Activated T-cell treated with anti-CD3 and anti-CD28 coated beads, Interleukin-2, amount 50 U/mL, for 24 hours (primary cell): Measurements from ENCODE around the gene RHO.

Experiments
- DNase-seq: peaks from one replicate; pipeline ENCODE4 v3.0.0-alpha.2; 2020
- H3K27ac Mint-ChIP-seq: 2 replicates; pipeline ENCODE4 v1.8.0; 2020; ENCODE audit warnings: mild to moderate bottlenecking, mixed read lengths
- H3K27me3 Mint-ChIP-seq: 2 replicates; pipeline ENCODE4 v1.8.0; 2020; ENCODE audit warnings: mixed read lengths
- H3K36me3 Mint-ChIP-seq: 2 replicates; pipeline ENCODE4 v1.8.0; 2020; ENCODE audit warnings: low read depth, mixed read lengths
- H3K4me1 Mint-ChIP-seq: 2 replicates; pipeline ENCODE4 v1.8.0; 2020; ENCODE audit warnings: low read depth, mixed read lengths
- H3K4me3 Mint-ChIP-seq: 2 replicates; pipeline ENCODE4 v1.8.0; 2020; ENCODE audit warnings: mild to moderate bottlenecking, moderate library complexity, mixed read lengths
- H3K9me3 Mint-ChIP-seq: 2 replicates; pipeline ENCODE4 v1.8.0; 2020; ENCODE audit warnings: mixed read lengths

Gene RHO

DNA sequence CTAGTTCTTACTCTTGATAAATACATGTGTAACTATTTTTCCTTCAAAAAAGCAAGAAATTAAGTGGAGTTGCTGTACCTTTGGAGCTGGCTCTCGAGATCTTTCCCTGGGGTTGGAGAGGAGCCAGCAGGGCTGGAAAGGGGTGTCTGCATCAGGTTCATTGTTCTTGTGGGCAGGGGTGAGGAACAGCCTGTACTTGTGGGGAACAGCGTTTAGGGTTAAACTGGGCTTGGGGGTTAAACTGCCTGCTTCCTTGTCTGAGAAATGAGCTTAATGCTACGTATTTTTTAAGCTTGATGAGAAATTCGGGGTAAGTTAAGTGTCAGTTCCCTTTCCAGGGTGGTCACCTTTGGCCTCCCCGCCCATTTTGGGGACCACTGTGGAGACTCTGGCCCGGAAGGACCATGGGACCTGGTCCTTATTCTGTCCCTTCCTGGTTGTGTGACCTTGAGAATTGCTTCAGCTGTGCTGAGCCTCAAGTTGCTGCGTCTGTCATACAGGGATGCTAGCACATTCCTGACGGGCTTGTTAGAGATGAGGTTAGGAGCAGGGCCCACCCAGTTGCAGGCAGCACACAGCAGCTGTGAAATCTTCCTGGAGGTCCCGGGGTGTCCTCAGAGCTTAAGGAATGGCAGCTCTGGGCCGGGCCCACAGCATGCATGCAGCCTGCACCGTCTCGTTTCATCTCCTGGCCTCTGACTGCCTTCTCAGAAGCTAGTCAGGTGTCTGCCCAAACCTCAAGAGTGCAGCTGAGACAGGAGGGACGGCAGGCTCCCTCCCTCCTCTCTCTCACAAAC lies 26.1 kb downstream of the RHO start:
- DNase-seq: no peak
- peaks cover 18% of the 10 kb centered on the region for H3K4me1 Mint-ChIP-seq
- H3K9me3 Mint-ChIP-seq: no peaks in the 10 kb centered on the region
- no peaks in the 10 kb centered on the region for H3K36me3 Mint-ChIP-seq
- peaks cover 8% of the 10 kb centered on the region for H3K27me3 Mint-ChIP-seq
- H3K4me3 Mint-ChIP-seq: no peak overlapping the region
- no peak overlapping the region for H3K27ac Mint-ChIP-seq

DNA sequence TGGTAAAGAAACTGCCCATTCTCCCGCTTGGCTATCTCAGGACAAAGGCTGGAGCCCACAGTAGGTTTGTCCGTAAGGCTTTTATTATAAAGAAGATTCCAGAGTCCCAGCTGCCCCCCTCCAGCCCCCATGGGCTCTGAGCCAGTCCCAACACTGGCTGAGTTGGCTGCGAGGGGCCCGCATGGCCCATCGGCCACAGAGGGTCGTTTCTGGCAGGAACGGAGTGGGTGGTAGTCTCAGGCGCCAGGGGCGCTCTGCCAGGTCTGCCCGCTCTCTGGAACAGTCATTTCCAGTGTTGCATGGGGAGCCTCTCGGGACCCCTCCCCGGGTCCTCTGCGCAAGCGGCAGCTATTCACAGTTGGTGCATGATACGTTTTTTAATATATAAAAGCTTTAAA lies 26.7 kb downstream of the RHO start:
- Mint-ChIP-seq H3K27ac (no peak overlapping the region), H3K27me3 (peaks cover 8% of the 10 kb centered on the region), H3K4me3 (no peak overlapping the region), H3K9me3 (no peaks in the 10 kb centered on the region), H3K36me3 (no peaks in the 10 kb centered on the region), H3K4me1 (peaks cover 18% of the 10 kb centered on the region)
- DNase-seq: no peak

DNA sequence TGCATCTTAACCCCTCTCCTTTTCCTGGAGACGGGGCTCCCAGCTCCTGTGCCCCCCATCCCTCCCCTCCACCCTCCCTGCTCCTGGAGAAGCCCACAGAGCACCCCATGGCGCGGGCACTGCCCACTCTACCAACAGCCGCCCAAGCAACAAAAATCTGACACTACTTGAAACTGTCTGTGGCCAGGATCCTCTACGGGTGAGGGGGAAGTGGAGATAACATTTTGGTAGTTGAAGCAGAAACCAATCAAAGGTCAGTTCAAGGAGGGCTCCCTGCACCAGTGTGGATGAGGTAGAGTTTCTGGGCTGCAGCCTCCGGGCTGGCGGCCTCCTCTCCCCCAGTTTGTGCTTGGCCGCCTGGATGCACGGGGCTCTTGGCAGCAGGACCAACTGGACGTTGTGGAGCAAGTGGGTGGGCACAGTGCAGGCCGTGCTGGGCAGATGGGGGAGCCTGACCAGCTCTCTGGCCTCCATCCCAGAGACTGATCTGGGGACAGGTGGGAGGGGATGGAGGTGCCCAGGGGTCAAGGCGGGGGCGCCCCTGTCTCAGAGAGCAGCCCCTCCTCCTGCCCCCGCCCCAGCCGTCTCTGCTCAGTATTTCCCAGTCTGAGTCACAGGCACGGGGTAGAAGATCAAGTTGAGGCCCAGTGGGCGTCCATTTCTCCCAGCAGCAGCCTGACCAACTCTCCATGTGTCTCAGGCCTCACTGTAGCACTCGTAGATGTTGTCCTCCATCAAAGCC lies 27.3 kb downstream of the RHO start:
- Mint-ChIP-seq H3K36me3 (no peaks in the 10 kb centered on the region), H3K4me3 (no peak overlapping the region), H3K27me3 (peaks cover 8% of the 10 kb centered on the region), H3K27ac (no peak overlapping the region), H3K9me3 (no peaks in the 10 kb centered on the region), H3K4me1 (peaks cover 18% of the 10 kb centered on the region)
- no peak for DNase-seq

DNA sequence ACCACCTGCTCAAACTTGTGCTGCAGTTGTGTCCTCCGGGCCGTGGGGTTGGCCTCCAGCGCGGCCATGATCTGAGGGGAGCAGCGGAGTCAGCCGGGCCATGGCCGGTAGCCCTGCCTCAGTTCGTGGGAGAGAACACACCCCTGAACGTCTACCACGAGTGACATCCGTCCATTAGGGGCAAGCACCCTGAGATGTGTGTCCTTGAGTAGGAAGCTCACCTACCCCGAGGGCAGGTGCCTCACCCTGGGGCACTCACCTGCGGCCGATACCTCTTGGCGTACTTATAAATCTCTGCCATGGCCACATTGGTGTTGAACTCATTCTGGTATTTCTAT lies 27.9 kb downstream of the RHO start:
- no peak for DNase-seq
- Mint-ChIP-seq H3K9me3 (no peaks in the 10 kb centered on the region), H3K36me3 (no peaks in the 10 kb centered on the region), H3K27me3 (peaks cover 8% of the 10 kb centered on the region), H3K27ac (no peak overlapping the region), H3K4me3 (no peak overlapping the region), H3K4me1 (peaks cover 18% of the 10 kb centered on the region)

DNA sequence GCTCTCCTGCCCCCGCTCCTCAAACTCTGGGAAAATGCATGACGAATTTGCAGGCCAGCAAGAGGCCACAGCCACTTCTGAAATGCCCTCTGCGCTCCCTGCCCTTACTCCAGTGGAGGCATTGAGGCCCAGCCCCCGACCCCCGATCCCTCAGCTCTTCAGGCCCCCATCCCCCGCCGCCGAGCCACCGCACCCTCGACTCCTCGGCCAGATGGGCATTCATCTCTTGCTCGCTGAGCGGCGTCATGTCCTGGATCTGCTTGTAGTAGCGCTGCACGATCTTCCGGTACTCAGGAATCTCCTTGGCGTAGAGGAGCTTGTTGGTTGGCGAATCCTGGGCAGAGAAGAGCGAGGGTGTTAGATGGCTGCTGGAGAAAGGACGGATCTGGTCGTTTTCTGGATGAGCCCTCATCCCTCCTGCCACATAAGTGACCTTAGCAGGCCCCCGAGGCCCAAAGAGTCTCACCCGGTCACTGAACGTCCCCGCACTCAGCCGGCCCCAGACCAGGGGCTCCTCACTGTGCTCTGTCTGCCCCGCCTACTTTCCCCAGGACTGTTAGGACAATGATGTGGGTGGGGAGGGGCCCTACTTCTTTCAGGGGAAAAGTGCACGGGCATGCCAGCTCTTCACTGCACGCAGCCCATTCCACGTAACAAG lies 28.6 kb downstream of the RHO start:
- H3K4me1 Mint-ChIP-seq: peaks cover 18% of the 10 kb centered on the region
- no peaks in the 10 kb centered on the region for H3K36me3 Mint-ChIP-seq

DNA sequence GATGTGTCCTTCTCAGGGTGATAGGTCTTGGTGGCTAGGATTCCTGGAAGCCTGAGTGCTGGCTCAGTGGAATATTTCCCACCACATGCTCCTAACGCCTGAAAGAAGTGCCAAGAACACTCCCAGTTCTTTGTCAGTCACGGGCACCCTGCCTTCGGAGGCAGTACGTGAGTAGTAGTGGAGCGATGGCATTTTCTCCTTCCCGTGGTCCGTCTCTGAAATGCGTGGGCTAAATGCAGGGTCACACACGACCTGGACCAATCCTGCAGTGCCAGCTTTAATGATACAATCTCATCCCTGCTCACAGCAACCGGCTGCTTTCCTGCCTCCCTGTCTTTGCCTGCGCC lies 29.1 kb downstream of the RHO start:
- DNase-seq: no peak
- H3K36me3 Mint-ChIP-seq: no peaks in the 10 kb centered on the region
- no peak overlapping the region for H3K27ac Mint-ChIP-seq
- peaks cover 18% of the 10 kb centered on the region for H3K4me1 Mint-ChIP-seq
- peaks cover 8% of the 10 kb centered on the region for H3K27me3 Mint-ChIP-seq
- H3K4me3 Mint-ChIP-seq: no peak overlapping the region
- no peaks in the 10 kb centered on the region for H3K9me3 Mint-ChIP-seq

More for the DNA sequence above, 28.6 kb downstream of the RHO start:
- no peak overlapping the region for H3K4me3 Mint-ChIP-seq
- peaks cover 8% of the 10 kb centered on the region for H3K27me3 Mint-ChIP-seq
- H3K9me3 Mint-ChIP-seq: no peaks in the 10 kb centered on the region
- DNase-seq: no peak
- no peak overlapping the region for H3K27ac Mint-ChIP-seq

DNA sequence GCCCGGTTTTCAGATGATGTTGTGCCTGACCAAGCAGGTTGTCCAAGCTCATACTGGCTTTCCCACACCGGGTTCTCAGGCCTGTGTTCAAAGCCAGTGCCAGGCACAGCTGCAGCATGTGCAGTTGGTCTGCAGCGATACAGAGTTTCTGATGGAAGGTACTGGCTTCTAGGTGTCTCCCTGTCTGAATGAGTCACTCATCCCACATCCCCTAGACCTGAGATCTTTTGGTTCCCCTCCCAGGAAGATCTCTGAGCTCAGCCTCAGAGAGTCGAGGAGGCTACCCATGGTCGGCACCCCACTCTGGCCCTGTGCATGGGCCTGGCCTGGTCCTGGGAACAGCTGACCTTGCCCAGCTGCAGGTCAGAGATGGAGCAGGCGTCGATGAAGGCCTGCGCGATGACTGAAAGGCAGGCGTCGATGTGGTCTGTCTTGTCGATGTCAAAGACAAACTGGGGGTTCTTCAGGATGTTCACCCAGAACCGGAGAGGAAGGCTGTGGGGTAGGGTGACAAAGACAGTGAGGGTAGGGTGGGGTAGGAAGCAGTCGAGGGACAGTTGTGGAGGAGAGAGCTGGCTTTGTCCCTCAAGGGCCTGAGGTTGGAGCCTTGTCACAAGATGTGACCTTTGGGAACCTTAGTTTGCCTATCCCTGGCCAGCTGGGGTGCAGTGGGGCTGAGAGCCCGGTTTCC lies 29.8 kb downstream of the RHO start:
- H3K4me3 Mint-ChIP-seq: no peak overlapping the region
- H3K36me3 Mint-ChIP-seq: no peaks in the 10 kb centered on the region
- peaks cover 8% of the 10 kb centered on the region for H3K27me3 Mint-ChIP-seq
- no peak overlapping the region for H3K27ac Mint-ChIP-seq
- H3K9me3 Mint-ChIP-seq: no peaks in the 10 kb centered on the region
- peaks cover 18% of the 10 kb centered on the region for H3K4me1 Mint-ChIP-seq
- DNase-seq: no peak

DNA sequence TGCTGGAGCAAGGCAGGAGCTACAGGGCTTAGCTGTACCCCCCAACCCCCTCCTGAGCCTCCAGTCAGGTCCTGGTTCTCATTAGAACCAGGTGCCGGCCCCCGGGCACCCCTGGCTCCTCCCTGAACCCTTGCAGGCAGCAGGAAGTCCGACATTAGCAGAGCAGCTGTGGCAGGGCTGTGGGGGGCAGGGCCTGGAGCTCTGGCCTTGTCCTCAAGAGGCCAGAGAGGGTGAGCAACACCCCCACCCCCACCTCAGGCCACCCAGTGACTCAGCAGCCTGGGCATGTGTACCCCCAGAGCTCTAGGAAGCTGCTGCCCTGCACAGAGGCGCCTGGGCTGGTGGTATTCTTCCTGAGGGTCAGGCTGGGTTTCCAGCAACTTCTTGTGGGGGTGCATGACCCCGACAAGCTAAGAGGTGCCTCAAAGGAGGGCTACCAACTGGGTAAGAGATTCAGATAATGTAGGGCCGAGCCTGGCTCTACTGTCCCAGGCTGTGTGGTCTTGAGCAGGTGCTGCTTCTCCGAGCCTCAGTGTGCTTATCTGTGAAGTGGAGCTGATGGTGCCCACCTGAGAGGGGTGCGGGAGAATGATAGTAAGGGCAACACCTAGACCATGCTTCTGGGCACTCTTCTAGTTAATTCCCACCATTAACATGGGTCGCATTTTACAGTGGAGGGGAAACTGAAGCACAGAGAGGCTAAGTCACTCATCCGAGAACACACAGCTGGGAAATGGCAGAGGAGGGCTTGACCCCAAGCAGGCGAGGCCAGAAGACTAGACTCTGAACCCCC lies 30.5 kb downstream of the RHO start:
- peaks cover 12% of the 10 kb centered on the region for H3K4me1 Mint-ChIP-seq
- H3K27ac Mint-ChIP-seq: no peak overlapping the region
- H3K36me3 Mint-ChIP-seq: no peaks in the 10 kb centered on the region
- no peak for DNase-seq
- H3K27me3 Mint-ChIP-seq: peaks cover 8% of the 10 kb centered on the region
- no peaks in the 10 kb centered on the region for H3K9me3 Mint-ChIP-seq
- H3K4me3 Mint-ChIP-seq: no peak overlapping the region

DNA sequence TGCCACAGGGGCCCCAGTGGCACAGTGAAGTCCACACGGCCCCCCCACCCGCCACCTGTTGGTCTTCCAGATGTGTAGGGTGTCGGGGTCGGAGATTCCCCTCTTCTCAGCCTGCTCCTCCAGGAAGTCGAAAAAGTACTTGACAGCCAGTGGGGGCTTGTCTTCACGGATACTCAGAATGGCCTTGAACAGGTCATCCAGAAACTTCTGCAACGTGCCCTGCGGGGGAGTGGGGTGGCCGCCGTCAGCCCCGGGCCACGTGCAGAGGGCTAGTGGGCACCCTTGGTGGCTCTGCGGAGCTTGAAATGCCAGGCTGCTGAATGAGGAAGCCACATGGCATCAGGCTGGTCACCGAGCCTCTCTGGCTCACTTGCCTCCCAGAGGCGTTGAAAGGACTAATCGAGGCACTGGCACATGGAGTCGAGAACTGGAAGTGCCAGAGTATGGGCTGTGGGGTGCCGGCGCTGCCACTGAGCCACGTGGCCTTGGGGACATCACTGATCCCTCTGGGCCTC lies 31.2 kb downstream of the RHO start:
- H3K9me3 Mint-ChIP-seq: no peaks in the 10 kb centered on the region
- H3K4me3 Mint-ChIP-seq: no peak overlapping the region
- H3K4me1 Mint-ChIP-seq: peaks cover 5% of the 10 kb centered on the region
- H3K27me3 Mint-ChIP-seq: peaks cover 4% of the 10 kb centered on the region
- H3K36me3 Mint-ChIP-seq: no peaks in the 10 kb centered on the region
- DNase-seq: no peak
- H3K27ac Mint-ChIP-seq: no peak overlapping the region

DNA sequence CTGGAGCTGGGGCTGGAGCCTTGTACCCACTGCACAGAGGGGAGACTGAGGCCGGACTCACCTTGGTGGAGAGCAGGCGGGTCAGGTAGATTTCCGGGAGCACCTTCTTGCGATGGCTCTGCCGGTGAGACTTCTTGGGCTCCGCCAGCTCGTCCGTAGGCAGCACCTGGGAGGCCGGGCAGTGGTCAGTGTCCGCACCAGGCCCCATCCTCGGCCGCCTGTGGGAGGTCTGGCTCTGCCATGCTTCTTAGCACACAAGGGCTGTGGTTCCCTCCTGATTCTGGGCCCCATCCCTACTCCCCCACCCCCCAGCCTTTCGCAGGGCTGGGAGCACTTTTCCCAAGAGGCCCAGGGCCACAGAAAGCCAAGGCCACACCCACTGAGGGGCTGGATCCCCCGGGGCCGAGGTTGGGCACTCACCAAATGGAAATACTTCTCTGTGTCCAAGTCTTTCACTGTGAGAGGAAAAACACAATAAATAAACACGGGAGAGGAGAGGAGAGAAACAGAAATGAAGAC lies 31.9 kb downstream of the RHO start:
- Mint-ChIP-seq H3K4me3 (no peak overlapping the region), H3K4me1 (peaks cover 4% of the 10 kb centered on the region), H3K27me3 (no peaks in the 10 kb centered on the region), H3K9me3 (no peaks in the 10 kb centered on the region), H3K27ac (no peak overlapping the region), H3K36me3 (no peaks in the 10 kb centered on the region)
- no peak for DNase-seq

DNA sequence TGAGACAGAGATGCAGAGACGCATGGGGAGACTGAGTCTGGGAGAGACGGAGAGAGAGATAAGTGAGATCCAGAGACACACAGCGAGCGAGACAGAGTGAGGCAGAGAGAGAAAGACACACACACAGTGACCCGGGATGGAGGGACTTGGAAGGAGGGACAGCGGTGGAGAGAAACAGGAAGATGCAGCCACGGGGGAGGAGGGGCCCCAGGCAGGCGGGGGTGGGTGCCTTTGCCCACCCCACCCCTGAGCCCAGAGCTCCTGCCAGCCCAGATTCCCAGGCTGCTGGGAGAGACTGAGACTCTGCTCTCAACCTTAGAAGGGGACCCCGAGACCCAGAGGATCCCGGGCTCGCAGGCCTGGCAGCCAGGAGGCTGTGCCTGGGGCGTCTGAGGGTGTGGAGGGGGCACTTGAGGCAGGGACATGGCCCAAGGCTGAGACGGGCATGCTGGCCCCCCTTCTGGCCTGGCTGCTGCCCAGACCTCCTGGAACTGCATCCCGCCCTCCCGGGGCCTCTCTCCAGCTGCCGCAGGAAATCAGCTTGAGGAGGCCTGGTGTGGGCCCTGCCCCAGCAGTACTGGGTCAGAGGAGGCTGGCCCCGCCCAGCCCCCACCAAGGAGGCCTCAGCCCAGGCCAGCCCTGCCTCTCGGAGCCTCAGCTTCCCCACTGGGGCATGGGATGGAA lies 32.6 kb downstream of the RHO start:
- no peak for DNase-seq

DNA sequence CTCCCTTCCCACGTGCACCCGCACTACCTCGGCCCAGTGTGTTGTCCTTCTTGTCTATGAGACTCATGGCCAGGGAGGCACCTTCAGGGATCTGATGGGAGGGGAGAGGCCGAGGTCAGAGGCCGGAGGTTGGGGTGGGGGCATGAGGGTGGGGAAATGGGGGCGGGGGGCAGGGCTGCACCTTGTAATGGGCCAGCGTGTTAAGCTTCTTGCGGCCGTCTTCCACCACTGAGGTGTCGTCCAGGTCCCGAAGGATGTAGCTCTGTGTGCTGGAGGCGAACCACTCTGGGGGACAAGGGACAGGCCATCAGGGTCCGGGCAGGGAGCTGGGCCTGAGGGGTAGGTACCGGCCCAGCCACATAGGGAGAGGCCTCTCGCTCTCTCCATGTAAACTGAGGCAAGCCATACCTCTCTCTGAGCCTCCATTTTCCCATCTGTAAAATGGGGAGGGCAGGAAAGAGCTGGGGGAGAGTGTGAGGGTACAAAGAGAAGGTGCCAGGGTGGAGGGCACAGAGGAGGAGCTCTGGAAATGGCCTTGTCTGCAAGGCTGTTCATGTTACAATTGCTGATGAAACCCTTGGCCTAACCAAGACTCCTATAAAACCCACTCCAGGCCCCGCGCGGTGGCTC lies 33.3 kb downstream of the RHO start:
- Mint-ChIP-seq H3K4me1 (peaks cover 4% of the 10 kb centered on the region), H3K4me3 (no peak overlapping the region), H3K36me3 (no peaks in the 10 kb centered on the region), H3K27ac (no peak overlapping the region), H3K9me3 (no peaks in the 10 kb centered on the region), H3K27me3 (no peaks in the 10 kb centered on the region)
- no peak for DNase-seq

More for the DNA sequence above, 32.6 kb downstream of the RHO start:
- Mint-ChIP-seq H3K9me3 (no peaks in the 10 kb centered on the region), H3K4me1 (peaks cover 4% of the 10 kb centered on the region), H3K4me3 (no peak overlapping the region), H3K27me3 (no peaks in the 10 kb centered on the region), H3K27ac (no peak overlapping the region), H3K36me3 (no peaks in the 10 kb centered on the region)

DNA sequence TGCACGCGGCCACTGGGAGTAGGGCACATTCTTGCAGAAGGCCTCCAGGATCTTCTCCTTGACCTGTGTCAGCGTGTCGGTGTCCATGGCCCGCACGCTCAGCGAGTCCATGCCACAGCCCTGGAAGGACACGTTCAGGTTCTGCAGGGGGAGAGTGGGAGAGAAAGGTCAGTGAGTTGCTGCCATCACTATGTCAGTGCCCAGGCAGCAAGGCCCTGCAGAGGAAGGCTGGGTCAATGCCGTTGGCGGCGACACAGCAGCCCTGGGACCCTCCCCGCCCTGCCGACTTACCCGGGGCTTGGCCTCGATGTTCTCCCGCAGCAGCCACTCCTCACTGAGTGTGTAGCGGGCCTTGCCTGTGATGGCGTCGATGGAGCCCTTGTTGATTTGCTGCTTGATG lies 34.4 kb downstream of the RHO start:
- H3K36me3 Mint-ChIP-seq: no peaks in the 10 kb centered on the region
- no peak overlapping the region for H3K4me3 Mint-ChIP-seq
- H3K27me3 Mint-ChIP-seq: no peaks in the 10 kb centered on the region
- DNase-seq: no peak
- no peaks in the 10 kb centered on the region for H3K9me3 Mint-ChIP-seq
- peaks cover 4% of the 10 kb centered on the region for H3K4me1 Mint-ChIP-seq
- no peak overlapping the region for H3K27ac Mint-ChIP-seq
